T-helper 2 cell (primary cell): ENCODE results near the gene RABEP2.
"Not testable (repeated sequence)": the region's sequence is repeated elsewhere in the genome, so short reads cannot be mapped to it uniquely, and the experiment has no call there.

Experiments
- DNase-seq, 5 experiments: peaks; one replicate each; pipeline versions ENCODE4 v3.0.0 to v3.0.0-alpha.2; 2012 to 2022
- total RNA-seq, 2 donors: gene quantifications; one replicate each; lab custom pipeline; 2026; lab: John Stamatoyannopoulos, UW

Gene RABEP2, protein sequence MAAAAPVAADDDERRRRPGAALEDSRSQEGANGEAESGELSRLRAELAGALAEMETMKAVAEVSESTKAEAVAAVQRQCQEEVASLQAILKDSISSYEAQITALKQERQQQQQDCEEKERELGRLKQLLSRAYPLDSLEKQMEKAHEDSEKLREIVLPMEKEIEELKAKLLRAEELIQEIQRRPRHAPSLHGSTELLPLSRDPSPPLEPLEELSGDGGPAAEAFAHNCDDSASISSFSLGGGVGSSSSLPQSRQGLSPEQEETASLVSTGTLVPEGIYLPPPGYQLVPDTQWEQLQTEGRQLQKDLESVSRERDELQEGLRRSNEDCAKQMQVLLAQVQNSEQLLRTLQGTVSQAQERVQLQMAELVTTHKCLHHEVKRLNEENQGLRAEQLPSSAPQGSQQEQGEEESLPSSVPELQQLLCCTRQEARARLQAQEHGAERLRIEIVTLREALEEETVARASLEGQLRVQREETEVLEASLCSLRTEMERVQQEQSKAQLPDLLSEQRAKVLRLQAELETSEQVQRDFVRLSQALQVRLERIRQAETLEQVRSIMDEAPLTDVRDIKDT
- total RNA-seq = 34.2 to 44.3 reads per million in 2 donors

GRCh38 chr16:28924762-28925385 lies at the start of gene RABEP2:
RABEP2 (minus strand) TSS chr16:28925238; CDS start chr16:28925163, 75 bp downstream.
- DNase-seq = peak; percentile 91 to 95 (median 92)

GRCh38 chr16:28974437-28975157 lies 49.6 kb upstream of the RABEP2 start, which contains the start of gene SPNS1:
SPNS1 (plus strand) TSS chr16:28974778; CDS start chr16:28975152, 374 bp downstream.
- DNase-seq = peak; percentile 73 to 94 (median 87)

DNA sequence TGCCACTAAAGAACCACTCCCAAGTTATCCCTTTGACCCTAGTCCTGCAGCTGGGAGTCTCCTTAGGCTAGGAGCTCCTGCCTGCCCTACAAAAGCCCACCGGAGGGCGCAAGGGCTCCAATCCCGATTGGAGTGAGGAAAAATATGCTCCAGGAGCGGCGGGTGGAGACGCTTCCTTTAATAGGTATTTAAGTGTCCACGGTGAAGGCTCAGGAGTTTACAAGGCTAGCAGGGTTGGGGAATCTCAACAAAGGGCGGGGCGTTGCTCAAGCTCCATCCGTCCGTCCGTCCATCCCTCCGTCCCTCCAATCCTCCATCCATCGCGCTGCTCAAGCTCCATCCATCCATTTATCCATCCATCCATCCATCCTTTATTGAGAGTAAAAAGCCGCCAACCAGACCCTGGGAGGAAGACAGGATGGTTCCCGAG lies 49.0 kb upstream of the RABEP2 start:
- DNase-seq = no peak

DNA sequence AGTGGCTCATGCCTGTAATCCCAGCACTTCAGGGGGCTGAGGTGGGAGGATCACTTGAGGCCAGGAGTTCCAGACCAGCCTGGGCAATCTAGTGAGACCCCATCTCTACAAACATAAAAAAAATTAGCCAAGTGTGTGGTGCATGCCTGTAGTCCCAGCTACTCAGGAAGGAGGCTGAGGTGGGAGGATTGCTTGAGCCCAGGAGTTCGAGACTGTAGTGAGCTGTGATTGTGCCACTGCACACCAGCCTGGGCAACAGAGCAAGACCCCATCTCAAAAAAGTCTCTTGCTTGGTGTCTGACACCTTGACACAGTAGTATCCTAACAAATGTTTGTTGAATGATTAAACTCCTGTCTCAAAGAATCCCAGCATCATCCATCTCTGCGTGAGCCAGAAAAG lies 44.7 kb upstream of the RABEP2 start:
- DNase-seq = not testable (repeated sequence)

DNA sequence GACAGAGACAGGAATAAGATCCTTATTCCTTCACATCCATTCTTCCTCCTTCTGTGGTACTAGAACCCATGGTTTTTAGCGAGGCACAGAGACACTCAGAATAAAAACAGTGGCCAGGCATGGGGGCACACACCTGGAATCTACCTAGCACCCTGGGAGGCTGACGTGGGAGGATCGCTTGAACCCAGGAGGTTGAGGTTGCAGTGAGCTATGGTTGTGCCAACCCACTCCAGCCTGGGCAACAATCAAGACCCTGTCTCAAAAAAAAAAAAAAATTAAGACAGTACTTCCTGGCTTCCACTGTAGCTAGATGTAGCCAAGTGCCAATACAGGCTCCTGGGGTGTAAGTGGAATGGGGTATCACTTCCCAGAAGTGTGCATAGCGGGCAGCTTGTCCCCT lies 42.1 kb upstream of the RABEP2 start:
- DNase-seq = no peak

DNA sequence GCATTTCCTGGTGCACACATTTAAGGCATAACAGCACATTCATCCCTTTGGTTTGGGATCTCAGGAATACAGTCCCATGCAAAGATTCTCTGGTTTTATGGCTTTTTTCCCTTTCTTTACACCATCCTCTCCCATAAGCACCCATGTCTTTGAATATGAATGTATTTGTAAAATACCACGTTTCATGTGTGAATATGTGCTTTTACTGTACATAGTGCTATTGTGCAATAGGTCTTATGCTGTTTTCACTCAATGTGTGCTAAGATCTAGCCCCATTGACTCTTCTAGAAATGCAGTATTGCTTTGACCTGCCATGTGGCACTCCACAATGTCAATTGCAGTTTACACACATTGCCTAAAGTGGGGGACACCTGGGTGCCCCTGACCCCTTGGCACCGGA lies 39.5 kb upstream of the RABEP2 start:
- DNase-seq = no peak

DNA sequence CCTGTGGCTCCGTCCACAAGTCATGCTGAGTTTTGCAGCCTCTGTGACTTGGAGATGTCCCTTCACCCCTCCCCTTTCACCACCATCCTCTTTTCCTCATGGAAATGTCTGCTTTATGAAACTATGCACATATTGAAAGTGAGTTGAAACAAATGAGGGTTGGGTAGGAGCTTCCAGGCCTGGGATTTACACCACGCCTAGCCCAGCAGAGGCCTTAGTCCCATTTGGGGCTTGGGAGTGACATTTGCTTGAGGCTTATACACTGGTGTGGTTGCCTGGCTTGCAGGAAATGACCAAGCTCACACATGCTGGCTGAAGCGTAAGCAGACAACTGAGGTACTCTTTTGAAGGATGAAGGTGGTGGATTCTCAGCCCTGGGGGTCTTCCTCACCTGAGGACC lies 39.0 kb upstream of the RABEP2 start:
- DNase-seq = no peak

DNA sequence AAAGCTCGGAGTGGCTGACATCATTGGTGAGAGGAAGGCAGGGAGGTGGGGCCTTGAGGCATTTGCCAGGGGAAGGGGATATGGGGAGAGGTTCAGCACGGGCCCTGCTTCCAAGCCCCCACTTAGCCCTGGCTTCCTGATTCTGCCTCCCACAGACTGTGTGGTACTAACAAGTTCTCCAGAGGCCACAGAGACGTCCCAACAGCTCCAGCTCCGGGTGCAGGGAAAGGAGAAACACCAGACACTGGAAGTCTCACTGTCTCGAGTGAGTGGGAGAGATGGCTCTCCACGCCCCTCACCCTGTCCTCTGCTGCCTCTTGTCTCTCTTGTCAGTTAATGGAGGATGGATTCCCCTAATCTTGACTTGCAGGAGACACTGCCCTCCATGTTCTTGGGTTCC lies 33.8 kb upstream of the RABEP2 start:
- no peak for DNase-seq

- no peak for DNase-seq
Measured at GRCh38 chr16:28958216-28958615, 33.2 kb upstream of the RABEP2 start.

GRCh38 chr16:28951410-28951943 lies 26.4 kb upstream of the RABEP2 start:
- DNase-seq = peak in 1 of 5 experiments; percentile 53

GRCh38 chr16:28950648-28951409 lies 25.8 kb upstream of the RABEP2 start, which contains the start of gene NFATC2IP:
NFATC2IP (plus strand) TSS chr16:28950937; CDS start chr16:28951012, 75 bp downstream.
- DNase-seq = peak; percentile 98 to 100 (median 99)

- DNase-seq = no peak
Measured at GRCh38 chr16:28946681-28947080, 21.6 kb upstream of the RABEP2 start.

GRCh38 chr16:28943281-28943680 lies 18.2 kb upstream of the RABEP2 start:
- DNase-seq = no peak

DNA sequence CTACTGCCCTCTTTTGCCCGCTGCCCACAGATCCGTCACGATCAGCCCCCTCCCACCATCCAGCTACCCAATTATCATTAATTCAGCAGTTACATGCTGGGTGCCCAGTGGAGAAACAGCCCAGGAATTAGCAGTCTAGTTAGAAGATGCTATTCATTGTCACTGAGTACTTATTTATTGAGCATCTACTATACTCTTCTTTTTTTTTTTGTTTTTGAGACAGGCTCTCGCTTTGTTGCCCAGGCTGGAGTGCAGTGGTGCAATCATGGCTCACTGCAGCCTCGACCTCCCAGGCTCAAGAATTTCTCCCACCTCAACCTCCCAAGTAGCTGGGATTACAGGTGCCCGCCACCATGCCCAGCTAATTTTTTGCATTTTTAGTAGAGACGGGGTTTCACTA lies 14.8 kb upstream of the RABEP2 start:
- DNase-seq = not testable (repeated sequence)

GRCh38 chr16:28938721-28939120 lies 13.7 kb upstream of the RABEP2 start:
- DNase-seq = no peak

DNA sequence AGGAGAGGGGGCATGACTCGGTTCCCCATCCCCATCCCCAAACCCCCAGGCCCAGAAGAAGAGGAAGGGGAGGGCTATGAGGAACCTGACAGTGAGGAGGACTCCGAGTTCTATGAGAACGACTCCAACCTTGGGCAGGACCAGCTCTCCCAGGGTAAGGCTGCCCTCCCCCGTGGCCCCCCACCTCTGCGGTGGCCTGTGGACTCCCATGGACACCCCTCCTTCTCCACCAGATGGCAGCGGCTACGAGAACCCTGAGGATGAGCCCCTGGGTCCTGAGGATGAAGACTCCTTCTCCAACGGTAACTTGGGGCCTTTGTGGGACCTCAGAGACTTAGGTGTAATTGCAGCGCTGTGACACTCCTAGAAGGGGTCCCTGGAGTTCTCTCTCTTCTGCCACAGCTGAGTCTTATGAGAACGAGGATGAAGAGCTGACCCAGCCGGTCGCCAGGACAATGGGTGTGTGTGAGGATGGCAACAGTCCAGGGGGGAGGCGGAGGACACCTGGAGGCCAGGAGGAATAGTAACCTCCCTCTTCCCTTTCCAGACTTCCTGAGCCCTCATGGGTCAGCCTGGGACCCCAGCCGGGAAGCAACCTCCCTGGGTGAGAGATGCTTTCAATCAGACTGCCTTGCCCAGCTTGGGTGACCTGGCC lies 12.3 kb upstream of the RABEP2 start:
- no peak for DNase-seq

DNA sequence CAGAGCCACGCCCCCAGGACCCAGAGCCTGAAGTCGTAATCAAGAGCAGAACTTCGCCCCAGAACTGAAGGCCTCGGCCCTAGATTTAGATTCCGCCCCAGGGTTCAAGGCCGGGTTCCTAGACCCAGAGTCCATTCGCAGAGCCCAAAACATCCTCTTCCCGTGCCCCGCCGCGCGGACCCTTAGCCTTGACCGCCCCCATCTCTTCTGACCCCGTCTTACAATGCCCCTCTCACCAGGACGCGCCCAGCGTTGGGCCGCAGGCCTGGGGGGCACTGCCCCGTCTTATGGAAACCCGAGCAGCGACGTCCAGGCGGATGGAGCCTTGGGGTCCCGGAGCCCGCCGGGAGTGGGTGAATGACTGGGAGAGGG lies 11.7 kb upstream of the RABEP2 start:
- no peak for DNase-seq

GRCh38 chr16:28935924-28936783 lies 11.1 kb upstream of the RABEP2 start:
- DNase-seq = peak; percentile 67 to 79 (median 75)

DNA sequence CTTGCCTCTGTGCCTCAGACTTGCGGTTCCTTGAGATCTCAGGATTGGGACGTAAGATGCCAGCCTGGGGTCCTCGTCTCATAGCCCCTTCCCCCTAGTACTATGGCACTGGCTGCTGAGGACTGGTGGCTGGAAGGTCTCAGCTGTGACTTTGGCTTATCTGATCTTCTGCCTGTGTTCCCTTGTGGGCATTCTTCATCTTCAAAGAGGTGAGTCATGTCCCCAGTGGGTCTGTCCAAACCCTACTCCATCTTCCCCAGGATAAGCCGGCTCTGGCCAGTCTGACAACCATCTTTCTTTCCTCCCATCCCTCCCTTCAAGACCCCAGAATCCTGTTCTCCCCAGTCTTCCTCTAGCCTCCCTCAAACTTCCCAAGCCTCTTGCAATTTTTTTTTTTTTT lies 10.3 kb upstream of the RABEP2 start:
- DNase-seq = no peak

DNA sequence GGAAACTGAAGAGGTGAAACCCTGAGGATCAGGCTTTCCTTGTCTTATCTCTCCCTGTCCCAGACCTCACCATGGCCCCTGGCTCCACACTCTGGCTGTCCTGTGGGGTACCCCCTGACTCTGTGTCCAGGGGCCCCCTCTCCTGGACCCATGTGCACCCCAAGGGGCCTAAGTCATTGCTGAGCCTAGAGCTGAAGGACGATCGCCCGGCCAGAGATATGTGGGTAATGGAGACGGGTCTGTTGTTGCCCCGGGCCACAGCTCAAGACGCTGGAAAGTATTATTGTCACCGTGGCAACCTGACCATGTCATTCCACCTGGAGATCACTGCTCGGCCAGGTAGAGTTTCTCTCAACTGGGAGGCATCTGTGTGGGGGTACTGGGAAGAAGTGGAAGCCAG lies 8.1 kb upstream of the RABEP2 start:
- no peak for DNase-seq
